Mesothelial cell of epicardium (in vitro differentiated cells): ENCODE results near the gene AGPAT3. TPM values are rescaled to one million over a fixed set of nuclear protein-coding genes. Genes with fewer than 3 reads are reported as not detected.

Experiments used
- DNase-seq, 2 experiments: peaks; one replicate each; pipeline ENCODE4 v3.0.0; 2021; ENCODE audit warnings: low spot score in 2 of 2; ENCODE audit not compliant: unreplicated experiment in 2 of 2
- H3K27ac Mint-ChIP-seq: 2 replicates; pipeline ENCODE4 v1.8.0; 2021; ENCODE audit warnings: mixed read lengths
- H3K27me3 Mint-ChIP-seq: 2 replicates; pipeline ENCODE4 v1.8.0; 2021; ENCODE audit warnings: low read depth, mixed read lengths
- H3K36me3 Mint-ChIP-seq: 2 replicates; pipeline ENCODE4 v1.8.0; 2021; ENCODE audit warnings: mixed read lengths
- H3K4me1 Mint-ChIP-seq: 2 replicates; pipeline ENCODE4 v1.8.0; 2021; ENCODE audit warnings: mixed read lengths
- H3K4me3 Mint-ChIP-seq: 2 replicates; pipeline ENCODE4 v1.8.0; 2021; ENCODE audit warnings: mild to moderate bottlenecking, moderate library complexity, mixed read lengths
- H3K9me3 Mint-ChIP-seq: 2 replicates; pipeline ENCODE4 v1.8.0; 2021; ENCODE audit warnings: mixed read lengths
- CTCF ChIP-seq: fragments of 200-600 bp; sonication (generic); IDR thresholded peaks from one replicate; pipeline ENCODE4 v1.5.0; 2021; ENCODE audit warnings: antibody characterized with exemption; ENCODE audit not compliant: unreplicated experiment
- total RNA-seq: library from RNA; stranded (reverse); gene quantifications from 3 replicates; pipeline ENCODE4 v1.2.1, GENCODE V29; 2021

The AGPAT3 gene
- total RNA-seq, 1 donor from 2014 or later: 71.0 TPM

- no peak overlapping the region for H3K27ac Mint-ChIP-seq
- H3K27me3 Mint-ChIP-seq: no peaks in the 10 kb centered on the region
- no peak for DNase-seq
- H3K4me1 Mint-ChIP-seq: peaks cover 14% of the 10 kb centered on the region
- H3K9me3 Mint-ChIP-seq: no peaks in the 10 kb centered on the region
- H3K36me3 Mint-ChIP-seq: no peaks in the 10 kb centered on the region
- TF ChIP-seq CTCF: no peak
- no peak overlapping the region for H3K4me3 Mint-ChIP-seq
Observed at GRCh38 chr21:43989401-43989800, 124.4 kb downstream of the AGPAT3 start.

GRCh38 chr21:43991447-43991991 is 126.5 kb downstream of the AGPAT3 start:
- TF ChIP-seq CTCF: no peak
- no peaks in the 10 kb centered on the region for H3K27me3 Mint-ChIP-seq
- no peaks in the 10 kb centered on the region for H3K36me3 Mint-ChIP-seq
- no peaks in the 10 kb centered on the region for H3K9me3 Mint-ChIP-seq
- DNase-seq: no peak
- no peak overlapping the region for H3K4me3 Mint-ChIP-seq
- no peak overlapping the region for H3K27ac Mint-ChIP-seq
- H3K4me1 Mint-ChIP-seq: peaks cover 4% of the 10 kb centered on the region

GRCh38 chr21:43992121-43992520 is 127.1 kb downstream of the AGPAT3 start:
- H3K27ac Mint-ChIP-seq: no peak overlapping the region
- H3K4me1 Mint-ChIP-seq: no peaks in the 10 kb centered on the region
- TF ChIP-seq CTCF: no peak
- DNase-seq: no peak
- H3K9me3 Mint-ChIP-seq: peaks cover 4% of the 10 kb centered on the region
- peaks cover 3% of the 10 kb centered on the region for H3K27me3 Mint-ChIP-seq
- H3K4me3 Mint-ChIP-seq: no peak overlapping the region
- no peaks in the 10 kb centered on the region for H3K36me3 Mint-ChIP-seq

- peaks cover 7% of the 10 kb centered on the region for H3K9me3 Mint-ChIP-seq
- H3K4me3 Mint-ChIP-seq: no peak overlapping the region
- H3K27ac Mint-ChIP-seq: no peak overlapping the region
- TF ChIP-seq CTCF: no peak
- peaks cover 6% of the 10 kb centered on the region for H3K27me3 Mint-ChIP-seq
- H3K36me3 Mint-ChIP-seq: no peaks in the 10 kb centered on the region
- no peaks in the 10 kb centered on the region for H3K4me1 Mint-ChIP-seq
- no peak for DNase-seq
Observed at GRCh38 chr21:43993420-43993934, 128.5 kb downstream of the AGPAT3 start.

GRCh38 chr21:43994085-43994484 is 129.1 kb downstream of the AGPAT3 start:
- no peaks in the 10 kb centered on the region for H3K4me1 Mint-ChIP-seq
- TF ChIP-seq CTCF: no peak
- peaks cover 6% of the 10 kb centered on the region for H3K27me3 Mint-ChIP-seq
- DNase-seq: no peak
- no peak overlapping the region for H3K27ac Mint-ChIP-seq
- no peak overlapping the region for H3K4me3 Mint-ChIP-seq
- H3K9me3 Mint-ChIP-seq: peaks cover 7% of the 10 kb centered on the region
- no peaks in the 10 kb centered on the region for H3K36me3 Mint-ChIP-seq

GRCh38 chr21:43994646-43995045 is 129.6 kb downstream of the AGPAT3 start:
- DNase-seq: no peak
- H3K27me3 Mint-ChIP-seq: peaks cover 6% of the 10 kb centered on the region
- no peak for TF ChIP-seq CTCF
- peaks cover 7% of the 10 kb centered on the region for H3K9me3 Mint-ChIP-seq
- H3K36me3 Mint-ChIP-seq: no peaks in the 10 kb centered on the region
- H3K4me3 Mint-ChIP-seq: no peak overlapping the region
- no peaks in the 10 kb centered on the region for H3K4me1 Mint-ChIP-seq
- H3K27ac Mint-ChIP-seq: no peak overlapping the region
